PFSK-1 (cell line): ENCODE data around the gene ABCB8.

Source experiments
- FOXP2 ChIP-seq: optimal IDR thresholded peaks from 2 replicates; pipeline ENCODE3; 2011; ENCODE audit warnings: borderline replicate concordance, control low read depth, inconsistent platforms; ENCODE audit not compliant: insufficient read depth; ENCODE audit errors: extremely low read length, extremely low read depth
- POLR2AphosphoS5 ChIP-seq: IDR thresholded peaks from 2 replicates; pipeline ENCODE4 v1.6.1; 2012; ENCODE audit warnings: low read depth, mild to moderate bottlenecking, control low read depth, low read length, moderate library complexity
- REST ChIP-seq, 2 experiments: IDR thresholded peaks; 2 replicates each; pipeline versions ENCODE4 v1.6.1 to v1.8.0; 2011 to 2012; ENCODE audit warnings: low read depth in 2 of 2, low read length in 2 of 2, control low read depth in 1 of 2, inconsistent platforms in 1 of 2, mild to moderate bottlenecking in 1 of 2, moderate library complexity in 1 of 2; ENCODE audit not compliant: insufficient read depth in 1 of 2
- TAF1 ChIP-seq: IDR thresholded peaks from 2 replicates; pipeline ENCODE4 v1.6.1; 2012; ENCODE audit warnings: low read length, control low read depth, borderline replicate concordance; ENCODE audit not compliant: insufficient read depth

- no peak for TF ChIP-seq TAF1
- no peak for TF ChIP-seq POLR2AphosphoS5
- no peak for TF ChIP-seq REST (IDR thresholded peaks at IDR 0.05; ENCODE audit: insufficient read depth in 1 of 2, low read depth in 2 of 2, low read length in 2 of 2)
- no peak for TF ChIP-seq FOXP2
Measured at GRCh38 chr7:151040616-151041375, 12.5 kb downstream of the ABCB8 start.
